GM20000 (cell line): ENCODE results near the gene ZNF267.
"Not testable (repeated sequence)": the region's sequence is repeated elsewhere in the genome, so short reads cannot be mapped to it uniquely, and the experiment has no call there.

ENCODE experiments used
- DNase-seq: peaks from one replicate; pipeline ENCODE4 v3.0.0; 2012; ENCODE audit warnings: low spot score
- TF ChIP-seq, protein P1 (sequence below): IDR thresholded peaks from 2 replicates; pipeline ENCODE4 v1.5.1; 2012; ENCODE audit warnings: mild to moderate bottlenecking, control low read depth; ENCODE audit errors: extremely low read depth, missing control alignments

Gene ZNF267

GRCh38 chr16:31880322-31880979, 6.8 kb downstream of the ZNF267 start:
- DNase-seq = no peak
- TF ChIP-seq, protein P1, sequence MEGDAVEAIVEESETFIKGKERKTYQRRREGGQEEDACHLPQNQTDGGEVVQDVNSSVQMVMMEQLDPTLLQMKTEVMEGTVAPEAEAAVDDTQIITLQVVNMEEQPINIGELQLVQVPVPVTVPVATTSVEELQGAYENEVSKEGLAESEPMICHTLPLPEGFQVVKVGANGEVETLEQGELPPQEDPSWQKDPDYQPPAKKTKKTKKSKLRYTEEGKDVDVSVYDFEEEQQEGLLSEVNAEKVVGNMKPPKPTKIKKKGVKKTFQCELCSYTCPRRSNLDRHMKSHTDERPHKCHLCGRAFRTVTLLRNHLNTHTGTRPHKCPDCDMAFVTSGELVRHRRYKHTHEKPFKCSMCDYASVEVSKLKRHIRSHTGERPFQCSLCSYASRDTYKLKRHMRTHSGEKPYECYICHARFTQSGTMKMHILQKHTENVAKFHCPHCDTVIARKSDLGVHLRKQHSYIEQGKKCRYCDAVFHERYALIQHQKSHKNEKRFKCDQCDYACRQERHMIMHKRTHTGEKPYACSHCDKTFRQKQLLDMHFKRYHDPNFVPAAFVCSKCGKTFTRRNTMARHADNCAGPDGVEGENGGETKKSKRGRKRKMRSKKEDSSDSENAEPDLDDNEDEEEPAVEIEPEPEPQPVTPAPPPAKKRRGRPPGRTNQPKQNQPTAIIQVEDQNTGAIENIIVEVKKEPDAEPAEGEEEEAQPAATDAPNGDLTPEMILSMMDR = no peak

GRCh38 chr16:31886227-31886626, 12.6 kb downstream of the ZNF267 start:
- TF ChIP-seq, protein P1 = no peak
- no peak for DNase-seq

- TF ChIP-seq, protein P1 = no peak
- DNase-seq = no peak
Observed at GRCh38 chr16:31888735-31889134, 15.1 kb downstream of the ZNF267 start.

DNA sequence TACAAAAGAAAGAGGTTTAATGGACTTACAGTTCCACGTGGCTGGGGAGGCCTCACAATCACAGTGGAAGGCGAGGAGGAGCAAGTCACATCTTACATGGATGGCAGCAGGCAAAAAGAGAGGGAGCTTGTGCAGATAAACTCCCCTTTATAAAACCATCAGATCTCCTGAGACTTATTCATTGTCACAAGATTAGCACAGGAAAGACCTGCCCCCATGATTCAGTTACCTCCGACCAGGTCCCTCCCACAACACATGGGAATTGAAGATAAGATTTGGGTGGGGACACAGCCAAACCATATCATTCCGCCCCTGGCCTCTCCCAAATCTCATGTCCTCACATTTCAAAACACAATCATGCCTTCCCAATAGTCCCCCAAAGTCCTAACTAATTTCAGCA, 18.5 kb downstream of the ZNF267 start:
- DNase-seq = not testable (repeated sequence)

GRCh38 chr16:31893824-31894223, 20.2 kb downstream of the ZNF267 start:
- TF ChIP-seq, protein P1 = no peak
- no peak for DNase-seq

DNA sequence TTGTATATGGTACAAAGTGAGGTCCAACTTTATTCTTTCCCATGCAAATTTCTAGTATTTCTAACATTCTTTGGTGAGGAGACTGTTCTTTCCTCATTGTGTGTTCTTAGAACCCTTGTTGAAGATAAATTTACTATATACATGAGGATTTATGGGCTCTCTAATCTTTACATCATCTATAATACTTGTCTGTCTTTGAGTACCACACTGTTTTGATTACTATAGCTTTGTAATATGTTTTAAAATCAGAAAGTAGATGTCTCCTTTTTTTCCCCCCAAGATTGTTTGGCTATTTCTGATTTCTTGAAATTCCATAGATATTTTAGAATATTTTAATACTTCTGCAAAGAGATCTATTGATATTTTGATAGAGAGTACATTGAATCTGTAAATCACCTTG, 23.7 kb downstream of the ZNF267 start:
- TF ChIP-seq, protein P1 = no peak
- no peak for DNase-seq

DNA sequence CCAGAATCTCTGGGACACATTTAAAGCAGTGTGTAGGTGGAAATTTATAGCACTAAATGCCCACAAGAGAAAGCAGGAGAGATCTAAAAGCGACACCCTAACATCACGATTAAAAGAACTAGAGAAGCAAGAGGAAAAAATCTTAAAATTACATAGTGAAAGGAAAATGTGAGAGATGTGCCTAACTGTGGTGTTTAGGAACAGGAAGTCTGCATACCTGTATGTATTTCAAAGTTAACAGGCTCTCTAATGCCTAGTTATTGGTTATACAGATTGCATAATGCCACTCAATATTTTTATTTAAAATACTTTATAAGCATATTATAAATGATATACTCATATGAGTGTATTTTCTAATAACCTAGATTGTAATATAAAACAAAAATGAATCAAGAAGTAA, 25.9 kb downstream of the ZNF267 start:
- DNase-seq = no peak
- TF ChIP-seq, protein P1 = no peak

DNA sequence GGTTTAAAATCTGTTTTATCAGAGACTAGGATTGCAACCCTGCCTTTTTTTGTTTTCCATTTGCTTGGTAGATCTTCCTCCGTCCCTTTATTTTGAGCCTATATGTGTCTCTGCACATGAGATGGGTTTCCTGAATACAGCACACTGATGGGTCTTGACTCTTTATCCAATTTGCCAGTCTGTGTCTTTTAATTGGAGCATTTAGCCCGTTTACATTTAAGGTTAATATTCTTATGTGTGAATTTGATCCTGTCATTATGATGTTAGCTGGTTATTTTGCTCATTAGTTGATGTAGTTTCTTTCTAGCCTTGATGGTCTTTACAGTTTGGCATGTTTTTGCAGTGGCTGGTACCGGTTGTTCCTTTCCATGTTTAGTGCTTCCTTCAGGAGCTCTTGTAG, 31.0 kb downstream of the ZNF267 start:
- not testable (repeated sequence) for DNase-seq
